Activated CD4-positive, CD25-positive, alpha-beta regulatory T cell treated with anti-CD3 and anti-CD28 coated beads, Interleukin-2, amount 50 U/mL, for 16 hours (primary cell): ENCODE measurements around the gene TRAPPC3.

Experiments
- DNase-seq: peaks from one replicate; pipeline ENCODE4 v3.0.0-alpha.2; 2020; ENCODE audit warnings: low read depth, low spot score

Gene TRAPPC3

GRCh38 chr1:36100376-36100775 lies 48.9 kb downstream of the TRAPPC3 start:
- no peak for DNase-seq

- peak; percentile 39 for DNase-seq
Measured at GRCh38 chr1:36099681-36100341, 49.5 kb downstream of the TRAPPC3 start.

- DNase-seq, result no peak
Measured at GRCh38 chr1:36098650-36099365, 50.5 kb downstream of the TRAPPC3 start.

GRCh38 chr1:36097693-36098585 lies 51.3 kb downstream of the TRAPPC3 start:
- DNase-seq, result no peak

- DNase-seq, result no peak
Measured at GRCh38 chr1:36096500-36097432, 52.5 kb downstream of the TRAPPC3 start.

- DNase-seq, result no peak
Measured at GRCh38 chr1:36095760-36096405, 53.4 kb downstream of the TRAPPC3 start.

- no peak for DNase-seq
Measured at GRCh38 chr1:36094621-36095061, 54.6 kb downstream of the TRAPPC3 start.

- DNase-seq, result no peak
Measured at GRCh38 chr1:36093929-36094328, 55.4 kb downstream of the TRAPPC3 start.

- no peak for DNase-seq
Measured at GRCh38 chr1:36093226-36093625, 56.1 kb downstream of the TRAPPC3 start.

GRCh38 chr1:36092798-36093185 lies 56.5 kb downstream of the TRAPPC3 start:
- no peak for DNase-seq

GRCh38 chr1:36092166-36092797 lies 57.0 kb downstream of the TRAPPC3 start:
- DNase-seq, result no peak

GRCh38 chr1:36091698-36092097 lies 57.6 kb downstream of the TRAPPC3 start:
- DNase-seq, result no peak

- no peak for DNase-seq
Measured at GRCh38 chr1:36091141-36091540, 58.1 kb downstream of the TRAPPC3 start.

GRCh38 chr1:36089393-36090121 lies 59.7 kb downstream of the TRAPPC3 start:
- no peak for DNase-seq

GRCh38 chr1:36088577-36089392 lies 60.5 kb downstream of the TRAPPC3 start, which contains the start of gene ADPRS:
Gene ADPRS (plus strand): TSS chr1:36088892. CDS start chr1:36088905, 13 bp downstream.
- DNase-seq, result peak; percentile 82

GRCh38 chr1:36088265-36088576 lies 61.1 kb downstream of the TRAPPC3 start:
- DNase-seq, result no peak

GRCh38 chr1:36087233-36088123 lies 61.8 kb downstream of the TRAPPC3 start:
- no peak for DNase-seq
